Medulla oblongata (tissue), 1 donor: Measurements from ENCODE around the gene VPS13D.
"Not testable (repeated sequence)": the region's sequence is repeated elsewhere in the genome, so short reads cannot be mapped to it uniquely, and the experiment has no call there.

Source experiments
- DNase-seq: peaks from one replicate; pipeline ENCODE4 v3.0.0-alpha.2; 2015; ENCODE audit errors: extremely low spot score

The VPS13D gene

DNA sequence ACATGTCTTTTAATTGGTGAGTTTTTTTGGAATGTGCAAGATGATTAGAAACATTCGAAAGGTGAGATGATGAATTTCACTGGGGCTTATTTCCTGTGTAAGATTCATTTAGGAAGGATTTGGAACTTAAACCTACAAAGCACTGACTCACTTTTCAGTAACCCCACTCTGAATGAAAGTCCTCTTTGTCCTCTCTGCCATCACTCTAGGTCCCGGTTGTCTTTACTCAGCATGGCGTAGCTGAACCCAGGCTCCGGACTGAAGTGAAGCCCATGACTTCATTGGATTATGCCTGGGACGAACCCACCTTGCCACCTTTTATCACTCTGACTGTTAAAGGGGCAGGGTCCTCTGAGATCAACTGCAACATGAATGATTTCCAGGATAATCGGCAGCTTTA, 139.4 kb downstream of the VPS13D start:
- peak; percentile 55 for DNase-seq

GRCh38 chr1:12370333-12370975, 140.6 kb downstream of the VPS13D start:
- DNase-seq, result no peak

GRCh38 chr1:12371053-12371452, 141.2 kb downstream of the VPS13D start:
- no peak for DNase-seq

DNA sequence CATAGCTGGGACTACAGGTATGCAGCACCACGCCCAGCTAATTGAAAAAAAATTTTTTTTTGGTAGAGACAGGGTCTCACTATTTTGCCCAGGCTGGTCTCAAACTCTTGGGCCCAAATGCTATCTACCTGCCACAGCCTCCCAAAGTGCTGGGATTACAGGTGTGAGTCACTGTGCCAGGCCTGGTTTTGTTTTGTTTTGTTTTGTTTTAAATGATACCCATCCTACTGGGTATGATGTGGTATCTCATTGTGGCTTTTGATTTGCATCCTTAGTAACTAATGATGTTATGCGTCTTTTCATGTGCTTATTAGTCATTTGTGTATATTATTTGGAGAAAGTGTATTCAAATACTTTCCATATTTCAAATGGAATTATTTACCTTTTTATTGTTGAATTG, 142.3 kb downstream of the VPS13D start:
- no peak for DNase-seq

- DNase-seq, result no peak
Observed at GRCh38 chr1:12372761-12373160, 142.9 kb downstream of the VPS13D start.

DNA sequence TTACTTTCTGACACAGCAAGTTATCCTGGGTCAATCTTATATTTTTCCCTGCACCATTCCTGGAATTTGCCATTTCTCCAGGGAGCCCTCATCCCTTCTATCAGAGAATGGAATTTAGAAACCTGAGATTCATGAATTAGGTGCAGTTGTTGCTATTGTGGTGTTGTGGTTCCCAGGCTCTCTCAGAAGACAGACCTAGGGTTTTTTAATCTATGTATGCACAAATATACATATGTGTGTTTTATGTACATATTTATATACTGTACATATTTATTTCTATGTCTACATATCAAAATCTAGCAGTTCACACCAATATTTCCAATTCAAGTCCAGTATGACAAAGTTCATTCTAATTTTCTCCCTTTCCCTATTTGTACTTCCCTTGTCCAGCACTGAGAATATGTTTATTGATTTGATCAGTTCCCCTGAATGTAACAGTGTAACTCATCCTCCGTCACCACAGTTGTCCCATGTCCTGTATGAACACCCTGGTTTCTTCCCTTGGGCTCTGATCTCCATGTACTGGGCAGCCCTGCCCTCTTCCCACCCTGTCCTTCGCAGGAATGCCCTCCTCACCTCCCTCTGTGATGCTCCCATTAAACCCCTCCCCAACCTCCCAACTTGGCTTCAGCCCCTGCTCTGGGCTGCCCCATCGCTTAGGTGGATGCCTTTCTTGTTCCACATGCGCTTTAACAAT, 145.5 kb downstream of the VPS13D start:
- DNase-seq, result no peak

- DNase-seq, result peak; percentile 77
Observed at GRCh38 chr1:12376236-12377045, 146.6 kb downstream of the VPS13D start.

DNA sequence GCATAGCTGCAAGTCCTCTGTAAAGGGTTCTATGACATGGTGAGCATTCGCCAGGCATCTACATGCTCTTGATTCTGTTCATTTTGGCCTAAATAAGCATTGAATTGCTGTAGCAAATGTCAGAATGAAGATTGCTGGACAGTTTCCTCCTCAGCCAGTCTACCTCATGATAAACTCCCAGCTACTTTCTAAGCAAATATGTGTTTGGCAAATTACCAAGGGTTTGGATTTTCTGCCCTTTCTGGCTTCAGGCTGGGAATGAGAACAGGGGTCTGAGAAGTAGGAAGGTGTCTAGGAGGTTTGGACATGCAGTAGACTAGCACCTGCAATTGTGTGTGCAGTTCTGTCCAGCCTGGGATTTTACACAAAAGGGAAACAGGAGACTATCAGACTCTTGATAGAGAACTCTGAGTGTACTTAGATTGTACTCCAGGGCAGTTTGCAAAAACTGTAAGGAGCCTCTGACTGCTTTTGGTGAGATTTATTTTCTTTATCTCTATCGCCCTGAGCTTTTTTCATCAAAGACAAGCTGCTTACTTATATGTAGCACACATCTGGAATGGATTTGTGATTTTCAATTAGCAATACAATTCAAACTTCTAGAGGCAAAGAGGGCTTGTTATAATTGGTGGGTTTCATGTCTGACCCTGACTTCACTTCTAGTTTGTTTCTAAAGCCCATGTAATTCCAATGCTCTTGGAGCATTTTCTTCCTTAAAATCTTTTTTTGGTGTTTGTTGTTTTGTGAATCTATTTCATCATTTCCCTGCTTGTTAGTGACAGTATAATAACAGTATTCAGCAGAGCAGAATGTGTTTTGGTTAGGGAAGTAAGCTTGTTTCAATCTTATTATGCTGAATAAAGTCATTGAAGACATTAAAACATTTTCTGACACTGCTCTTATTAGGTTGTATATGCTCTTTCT, 150.8 kb downstream of the VPS13D start:
- peak; percentile 21 for DNase-seq

GRCh38 chr1:12383001-12383400, 153.2 kb downstream of the VPS13D start:
- no peak for DNase-seq

GRCh38 chr1:12383786-12384185, 154.0 kb downstream of the VPS13D start:
- DNase-seq, result no peak

GRCh38 chr1:12384836-12385456, 155.1 kb downstream of the VPS13D start:
- no peak for DNase-seq

GRCh38 chr1:12386130-12386529, 156.3 kb downstream of the VPS13D start:
- no peak for DNase-seq

- no peak for DNase-seq
Observed at GRCh38 chr1:12387641-12388040, 157.8 kb downstream of the VPS13D start.

- not testable (repeated sequence) for DNase-seq
Observed at GRCh38 chr1:12390296-12390695, 160.5 kb downstream of the VPS13D start.

- DNase-seq, result no peak
Observed at GRCh38 chr1:12397462-12398450, 167.9 kb downstream of the VPS13D start.

DNA sequence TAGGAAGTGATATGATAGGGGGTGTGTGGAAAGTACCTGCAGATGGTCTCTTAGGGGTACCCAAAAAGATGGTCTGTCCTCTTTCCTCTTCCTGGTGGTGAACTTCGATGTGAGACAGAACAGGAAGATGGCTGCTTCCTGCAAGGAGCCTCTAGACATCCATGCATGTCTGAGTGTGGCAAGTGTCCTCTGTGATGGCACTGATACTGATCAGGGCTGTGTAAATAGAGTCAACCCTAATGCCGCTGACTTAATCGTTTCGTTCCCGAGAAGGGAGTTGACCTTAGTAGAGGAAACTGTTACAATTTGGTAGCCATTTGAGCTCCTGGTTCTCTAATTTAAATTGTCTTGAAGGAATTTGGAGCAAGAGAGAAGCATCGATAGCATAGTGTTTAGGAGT, 168.6 kb downstream of the VPS13D start:
- no peak for DNase-seq

DNA sequence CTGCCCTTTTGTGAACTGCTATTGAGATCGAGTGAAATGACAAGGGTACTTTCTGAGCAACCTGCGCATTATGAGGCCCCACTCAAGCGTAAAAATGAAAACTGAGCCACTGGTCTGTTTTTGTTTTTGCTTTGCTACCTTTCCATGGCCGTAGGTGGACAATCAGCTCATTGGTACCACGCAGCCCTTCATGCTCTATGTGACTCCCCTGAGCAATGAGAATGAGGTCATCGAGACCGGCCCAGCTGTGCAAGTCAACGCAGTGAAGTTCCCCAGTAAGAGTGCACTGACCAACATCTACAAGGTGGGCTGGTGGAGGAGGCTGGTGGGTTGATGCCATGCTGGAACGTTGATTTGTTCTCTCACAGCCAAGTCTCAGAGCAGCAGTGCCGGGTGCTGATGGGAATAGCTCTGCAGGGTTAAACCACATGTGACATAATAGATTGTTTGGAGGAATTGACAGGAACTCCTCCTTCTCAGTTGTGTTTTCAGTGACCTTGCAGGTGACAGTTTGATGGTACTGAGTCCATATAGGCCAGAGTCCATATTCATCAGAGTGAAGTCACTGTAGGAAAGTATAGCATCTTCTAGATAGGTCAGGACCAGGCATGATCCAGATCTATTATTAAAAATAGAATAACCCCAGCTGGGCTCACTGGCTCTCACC, 170.3 kb downstream of the VPS13D start:
- DNase-seq, result no peak

- no peak for DNase-seq
Observed at GRCh38 chr1:12402159-12402673, 172.4 kb downstream of the VPS13D start.

DNA sequence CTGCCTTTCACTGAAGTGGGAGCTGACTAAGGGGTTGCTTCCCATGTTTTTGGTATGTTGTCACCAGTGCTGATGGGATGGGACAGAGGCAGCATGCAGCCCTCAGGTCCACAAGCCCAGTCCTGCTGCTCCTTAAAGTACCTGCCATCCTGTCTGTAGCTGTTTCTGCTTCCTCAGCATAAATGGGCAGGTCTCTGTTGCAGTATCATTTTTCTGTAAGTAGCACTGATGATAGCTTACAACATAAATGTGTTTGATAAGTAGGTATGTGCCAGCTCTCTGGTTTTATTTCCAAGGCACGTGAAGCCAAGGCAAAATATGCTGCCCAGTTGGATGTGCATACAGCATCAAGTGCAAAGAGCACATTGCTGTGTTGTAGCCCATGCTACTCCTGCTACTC, 173.0 kb downstream of the VPS13D start:
- no peak for DNase-seq
